GM21529 (cell line): ENCODE results near the gene ARFGAP1.

Experiments used
- ATAC-seq: cut with Tn5 transposase; IDR thresholded peaks from one replicate; pipeline ENCODE4 v1.9.1; 2021; ENCODE audit not compliant: unreplicated experiment

ARFGAP1 gene

DNA sequence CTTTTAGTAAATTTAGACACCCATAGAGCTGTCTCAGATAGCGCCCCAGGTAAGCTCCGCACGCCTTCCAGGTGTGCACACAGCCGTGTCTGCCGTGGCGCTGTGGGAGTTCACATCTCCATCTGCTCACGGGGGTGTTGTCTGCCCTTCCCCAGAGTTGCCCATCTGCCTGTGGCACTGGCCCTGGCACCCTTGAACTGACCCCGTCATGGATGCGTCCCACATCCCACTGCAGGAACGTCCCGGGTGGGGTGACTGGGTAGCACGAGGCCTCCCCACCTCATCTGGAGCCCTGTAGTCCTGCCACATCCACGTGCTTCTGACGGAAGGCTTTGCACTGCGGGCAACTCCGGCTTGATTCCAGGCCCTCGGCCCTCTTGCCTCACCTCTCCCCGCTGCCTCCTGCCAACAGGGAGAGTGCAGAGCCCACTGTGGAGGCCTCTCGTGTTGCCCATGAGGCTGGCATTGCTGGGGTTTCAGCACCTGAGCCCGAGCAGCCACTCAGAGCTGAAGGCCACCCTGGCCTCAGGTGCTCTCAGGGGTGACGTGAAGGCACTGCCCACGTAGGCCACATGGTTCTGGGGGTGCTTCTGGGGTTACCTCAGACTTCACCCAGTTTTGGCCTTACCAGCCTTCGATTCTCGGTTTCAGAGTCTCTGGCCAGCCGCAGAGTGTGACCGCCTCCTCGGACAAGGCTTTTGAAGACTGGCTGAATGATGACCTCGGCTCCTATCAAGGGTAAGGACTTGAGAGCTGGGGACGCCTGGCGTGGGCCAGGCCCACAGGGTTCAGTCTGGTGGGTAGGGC is 5.1 kb downstream of the ARFGAP1 start:
- no peak for ATAC-seq

DNA sequence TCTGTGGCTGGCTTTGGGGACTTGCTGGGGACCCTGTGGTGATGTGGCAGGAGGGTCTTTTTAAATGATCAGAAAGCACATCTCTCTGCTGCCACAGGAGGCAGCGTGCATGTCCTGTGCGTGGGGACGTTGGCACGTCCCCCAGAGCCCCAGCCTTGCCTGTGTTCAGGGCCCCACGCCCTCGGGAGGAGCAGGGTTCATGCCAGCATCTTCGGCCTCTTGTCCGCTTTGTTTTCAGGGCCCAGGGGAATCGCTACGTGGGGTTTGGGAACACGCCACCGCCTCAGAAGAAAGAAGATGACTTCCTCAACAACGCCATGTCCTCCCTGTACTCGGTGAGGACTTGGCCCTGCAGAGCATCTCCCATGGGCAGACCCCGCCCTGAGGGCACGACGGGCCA is 6.0 kb downstream of the ARFGAP1 start:
- ATAC-seq: no peak

DNA sequence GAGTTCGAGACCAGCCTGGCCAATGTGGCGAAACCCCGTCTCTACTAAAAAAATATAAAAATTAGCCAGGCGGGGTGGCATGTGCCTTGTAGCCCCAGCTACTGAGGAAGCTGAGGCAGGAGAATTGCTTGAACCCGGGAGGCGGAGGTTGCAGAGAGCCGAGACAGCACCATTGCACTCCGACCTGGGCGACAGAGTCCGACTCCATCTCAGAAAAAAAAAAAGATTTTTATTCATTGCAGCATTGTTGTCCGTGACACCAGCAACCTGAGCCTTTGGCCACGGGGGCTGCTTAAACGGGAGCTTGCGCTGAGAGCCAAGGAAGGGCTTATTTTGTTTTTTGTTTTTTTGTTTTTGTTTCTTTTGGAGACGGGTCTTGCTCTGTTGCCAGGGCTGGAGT is 7.3 kb downstream of the ARFGAP1 start:
- no peak for ATAC-seq

DNA sequence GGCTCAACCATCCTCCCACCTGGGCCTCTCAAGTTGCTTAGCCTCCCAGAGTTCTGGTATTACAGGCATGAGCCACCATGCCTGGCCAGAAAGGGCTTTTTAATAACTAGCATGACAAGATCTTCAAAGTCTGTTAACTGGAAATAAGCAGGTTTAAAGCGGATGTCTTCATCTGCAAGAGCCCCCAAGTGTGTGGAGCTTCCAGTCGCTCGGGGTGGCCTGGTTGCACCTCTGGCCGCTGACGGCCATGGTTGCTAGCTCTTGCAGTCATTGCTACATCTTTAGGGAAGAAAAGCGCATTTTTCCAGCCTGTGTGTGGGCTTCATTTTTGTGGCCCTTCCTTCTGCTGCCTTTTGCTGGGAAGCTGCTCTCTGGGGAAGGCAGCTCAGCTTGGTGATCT is 7.8 kb downstream of the ARFGAP1 start:
- no peak for ATAC-seq

DNA sequence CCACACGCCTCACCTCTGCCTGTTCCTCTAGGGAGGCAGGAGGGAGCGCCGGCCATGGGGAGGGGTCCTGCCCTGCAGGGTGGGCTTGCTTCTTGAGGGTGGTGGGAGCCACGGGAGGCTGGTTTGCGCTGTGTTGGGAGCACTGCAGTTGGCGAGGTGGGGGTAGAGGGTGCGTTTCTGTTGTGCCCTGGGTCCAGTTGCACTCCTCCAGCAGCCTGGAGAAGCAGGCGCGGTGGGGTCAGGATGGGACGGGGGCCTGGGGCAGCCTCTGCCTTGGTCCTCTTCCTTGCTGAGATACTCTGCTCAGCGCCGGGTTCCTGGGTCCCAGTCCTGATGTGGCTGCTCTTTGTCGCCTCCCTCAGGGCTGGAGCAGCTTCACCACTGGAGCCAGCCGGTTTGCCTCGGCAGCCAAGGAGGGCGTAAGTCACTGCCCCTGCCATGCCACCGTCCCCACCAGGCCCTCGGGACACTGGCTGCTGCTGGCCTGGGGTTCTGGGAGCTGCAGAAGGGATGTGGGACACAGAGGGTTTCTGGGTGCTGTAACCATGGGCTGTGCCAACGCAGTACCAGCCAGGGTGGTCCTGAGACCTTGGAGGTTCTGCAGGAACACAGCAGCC is 8.4 kb downstream of the ARFGAP1 start:
- ATAC-seq: no peak

DNA sequence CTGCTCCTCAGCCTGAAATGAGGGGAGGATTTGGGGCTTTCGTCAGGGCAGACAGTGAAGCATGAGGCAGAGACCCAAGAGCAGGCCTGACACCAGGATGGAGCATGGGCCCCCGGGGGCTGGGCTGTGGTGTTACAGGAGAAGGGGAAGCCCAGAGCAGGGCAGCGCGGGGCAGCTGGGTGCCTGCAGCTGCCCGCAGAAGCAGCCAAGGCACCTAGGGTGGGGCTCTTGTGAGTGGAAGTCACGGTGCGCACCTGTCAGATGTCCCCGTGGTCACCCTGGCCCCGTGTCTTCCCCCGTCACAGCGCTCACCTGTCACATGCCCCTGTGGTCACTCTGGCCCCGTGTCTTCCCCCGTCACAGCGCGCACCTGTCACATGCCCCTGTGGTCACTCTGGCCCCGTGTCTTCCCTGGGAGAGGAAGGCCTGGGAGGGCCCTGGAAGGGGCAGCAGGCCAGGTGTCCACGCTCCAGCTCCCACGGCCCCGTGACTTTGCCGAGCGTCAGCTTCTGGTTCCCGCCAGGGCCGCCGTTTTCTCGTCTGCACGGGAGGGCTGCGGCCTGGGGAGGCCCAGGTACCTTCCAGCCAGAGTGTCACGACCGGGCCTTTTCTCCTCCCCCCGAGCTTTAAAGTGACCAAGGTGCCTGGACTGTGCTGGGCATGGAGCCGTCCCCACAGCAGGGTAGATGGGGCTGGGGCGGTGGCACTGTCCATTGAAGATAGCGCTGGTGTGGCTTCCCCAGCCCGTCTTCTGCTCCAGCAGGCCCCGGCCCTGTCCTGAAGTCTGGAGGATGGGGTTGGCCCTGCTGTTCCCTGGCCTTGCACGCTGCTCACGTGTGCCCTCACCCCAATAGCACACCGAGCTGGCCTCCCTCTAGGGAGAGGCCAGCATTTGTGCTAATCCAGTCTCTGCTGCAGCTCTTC is 9.4 kb downstream of the ARFGAP1 start:
- no peak for ATAC-seq

DNA sequence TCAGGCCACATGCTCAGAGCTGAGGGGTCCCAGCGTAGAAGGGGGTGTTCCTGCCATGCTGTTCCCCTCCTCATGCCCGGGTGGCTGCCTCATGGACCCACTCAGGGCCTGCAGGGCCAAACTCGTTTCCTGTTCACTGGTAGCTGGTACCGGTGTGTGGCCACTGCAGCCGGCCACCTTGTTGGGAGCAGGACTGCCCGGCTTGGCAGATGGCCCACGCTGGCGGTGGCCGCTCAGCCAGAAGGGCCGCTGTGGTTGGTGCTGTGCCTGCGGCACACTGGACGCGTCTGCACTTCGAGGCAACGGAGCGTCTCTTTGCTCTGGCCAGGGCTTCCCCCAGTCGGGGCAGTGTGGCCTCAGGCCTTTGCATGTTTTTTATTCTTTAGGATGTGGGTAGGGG is 10.3 kb downstream of the ARFGAP1 start:
- ATAC-seq: no peak

DNA sequence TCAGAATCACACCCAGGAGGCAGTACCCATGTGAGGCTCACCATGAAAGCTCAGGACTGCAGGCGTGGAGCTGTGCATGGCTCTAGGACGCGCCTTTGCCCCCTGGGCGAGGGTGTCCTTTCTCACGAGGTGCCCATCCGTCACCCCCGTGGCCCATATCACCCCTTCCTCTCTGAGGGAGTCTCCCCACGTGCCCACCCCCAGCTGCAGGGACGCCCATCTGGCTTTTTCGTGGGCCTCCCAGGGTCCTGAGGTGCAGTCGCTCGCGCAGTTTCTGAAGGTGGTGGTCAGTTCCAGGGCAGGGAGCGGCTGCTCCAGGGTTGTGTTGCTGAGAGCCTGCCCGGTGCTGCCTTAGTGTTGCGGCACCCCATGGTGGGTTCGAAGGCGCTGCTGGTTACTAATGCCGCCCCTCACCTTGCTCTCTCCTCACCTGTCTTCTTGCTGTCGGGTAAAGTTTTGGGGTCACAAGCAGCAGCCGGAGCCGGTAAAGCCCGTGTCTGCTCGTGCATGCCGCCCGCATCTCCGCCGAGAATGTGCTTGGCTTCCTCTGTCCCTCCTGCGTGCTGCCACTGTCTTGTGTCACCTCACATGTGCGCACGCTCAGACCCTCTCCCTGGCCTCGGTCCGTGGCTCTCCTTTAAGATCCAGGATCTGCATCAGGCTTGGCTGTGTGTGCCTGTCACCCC is 10.9 kb downstream of the ARFGAP1 start:
- no peak for ATAC-seq

DNA sequence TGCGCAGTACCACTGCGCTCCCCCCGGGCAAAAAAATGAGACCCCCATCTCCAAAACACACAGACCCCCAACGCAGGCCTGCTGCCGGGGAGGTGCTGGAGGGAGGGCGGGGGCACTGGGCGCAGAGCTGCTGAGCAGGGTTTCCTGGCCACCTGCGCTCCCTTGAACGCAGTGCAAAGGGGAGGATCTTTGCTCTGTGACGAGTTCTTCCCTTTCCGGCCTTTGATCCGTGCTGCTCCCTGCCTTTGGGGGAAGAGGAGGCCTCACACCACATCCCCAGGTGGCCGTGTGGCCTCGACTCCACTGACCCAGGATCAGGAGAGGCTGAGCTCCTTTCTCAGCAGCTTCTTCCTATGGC is 11.4 kb downstream of the ARFGAP1 start:
- no peak for ATAC-seq

DNA sequence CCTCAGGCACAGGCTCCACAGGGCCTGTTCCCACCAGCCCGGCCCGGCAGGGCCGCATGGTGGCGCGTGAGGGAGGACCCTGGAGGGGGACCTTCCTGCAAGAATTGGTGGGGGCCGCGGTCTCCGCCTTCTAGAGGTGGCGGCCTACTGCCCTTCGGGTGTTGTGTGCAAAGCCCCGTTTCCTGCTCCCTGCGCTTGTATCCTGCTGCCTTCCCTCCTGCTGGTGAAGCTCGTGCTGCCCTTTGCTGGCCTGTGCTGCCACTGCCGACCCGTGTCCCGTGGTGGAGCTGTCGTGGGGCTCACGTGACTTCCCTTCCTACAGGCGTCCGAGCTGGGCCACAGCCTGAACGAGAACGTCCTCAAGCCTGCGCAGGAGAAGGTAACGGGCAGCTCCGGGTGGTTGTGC is 11.9 kb downstream of the ARFGAP1 start:
- no peak for ATAC-seq

DNA sequence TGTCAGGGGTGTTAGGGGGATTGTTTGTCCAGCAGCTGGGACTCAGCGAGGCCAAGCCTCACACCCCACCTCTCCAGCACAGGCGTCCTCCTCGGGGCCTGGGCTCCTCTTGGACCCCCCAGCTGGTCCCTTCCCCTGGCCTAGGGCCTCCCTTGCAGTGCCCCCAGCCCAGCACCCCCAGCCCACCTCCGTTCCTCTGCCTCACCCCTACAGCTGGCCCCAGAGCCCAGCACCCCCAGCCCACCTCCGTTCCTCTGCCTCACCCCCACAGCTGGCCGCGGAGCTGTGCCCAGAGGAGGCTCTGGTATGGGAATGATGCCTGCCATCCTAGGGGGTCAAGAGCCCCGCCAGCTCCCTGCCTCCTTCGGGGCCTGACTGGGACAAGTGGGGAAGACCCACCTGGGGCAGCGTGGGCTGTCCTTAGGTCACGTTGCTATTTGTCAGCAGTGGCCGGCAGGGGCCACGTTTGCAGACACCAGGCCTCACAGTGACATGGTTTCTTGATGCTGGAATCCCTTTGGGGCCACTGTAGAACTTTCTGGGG is 12.4 kb downstream of the ARFGAP1 start:
- no peak for ATAC-seq

DNA sequence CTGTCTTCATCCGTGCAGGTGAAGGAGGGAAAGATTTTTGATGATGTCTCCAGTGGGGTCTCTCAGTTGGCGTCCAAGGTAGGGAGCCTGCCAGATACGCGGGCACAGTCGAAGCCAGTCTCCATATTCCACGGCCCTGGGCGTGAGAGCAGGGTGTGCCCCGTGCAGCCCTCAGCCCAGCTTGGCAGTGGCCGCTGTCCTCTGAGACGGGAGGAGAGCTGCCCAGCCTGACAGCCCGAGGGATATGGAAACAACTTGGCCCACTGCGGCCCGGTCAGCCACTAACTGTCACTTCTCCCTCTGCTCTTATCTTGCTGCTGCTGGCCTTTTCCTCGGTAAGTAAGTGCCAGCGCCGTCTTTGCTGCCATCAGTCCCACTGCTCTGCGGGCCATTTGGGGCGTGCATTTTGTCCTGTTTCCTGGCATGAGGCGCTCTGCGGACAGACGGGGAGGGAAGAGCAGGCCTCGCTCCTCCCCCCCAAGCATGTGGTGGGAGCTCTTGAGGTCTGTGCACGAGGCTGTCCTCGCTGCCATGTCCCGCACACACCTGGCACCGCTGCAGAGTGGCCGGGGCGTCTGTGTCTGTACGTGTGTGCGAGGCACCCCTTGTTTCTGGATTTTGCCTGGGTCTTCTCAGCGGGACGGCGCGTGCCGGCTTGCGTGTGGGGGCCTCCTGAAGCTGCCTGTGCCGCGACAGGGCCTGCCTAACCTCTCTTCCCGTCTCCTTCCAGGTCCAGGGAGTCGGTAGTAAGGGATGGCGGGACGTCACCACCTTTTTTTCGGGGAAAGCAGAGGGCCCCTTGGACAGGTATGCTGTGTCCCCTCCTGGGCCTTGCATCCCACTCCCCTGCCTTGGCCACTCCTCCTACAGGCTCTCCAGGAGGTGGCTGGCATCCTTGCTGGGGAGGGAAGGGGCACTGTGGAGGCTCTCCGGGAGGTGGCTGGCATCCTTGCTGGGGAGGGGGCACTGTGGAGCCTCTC is 13.3 kb downstream of the ARFGAP1 start:
- ATAC-seq: no peak

DNA sequence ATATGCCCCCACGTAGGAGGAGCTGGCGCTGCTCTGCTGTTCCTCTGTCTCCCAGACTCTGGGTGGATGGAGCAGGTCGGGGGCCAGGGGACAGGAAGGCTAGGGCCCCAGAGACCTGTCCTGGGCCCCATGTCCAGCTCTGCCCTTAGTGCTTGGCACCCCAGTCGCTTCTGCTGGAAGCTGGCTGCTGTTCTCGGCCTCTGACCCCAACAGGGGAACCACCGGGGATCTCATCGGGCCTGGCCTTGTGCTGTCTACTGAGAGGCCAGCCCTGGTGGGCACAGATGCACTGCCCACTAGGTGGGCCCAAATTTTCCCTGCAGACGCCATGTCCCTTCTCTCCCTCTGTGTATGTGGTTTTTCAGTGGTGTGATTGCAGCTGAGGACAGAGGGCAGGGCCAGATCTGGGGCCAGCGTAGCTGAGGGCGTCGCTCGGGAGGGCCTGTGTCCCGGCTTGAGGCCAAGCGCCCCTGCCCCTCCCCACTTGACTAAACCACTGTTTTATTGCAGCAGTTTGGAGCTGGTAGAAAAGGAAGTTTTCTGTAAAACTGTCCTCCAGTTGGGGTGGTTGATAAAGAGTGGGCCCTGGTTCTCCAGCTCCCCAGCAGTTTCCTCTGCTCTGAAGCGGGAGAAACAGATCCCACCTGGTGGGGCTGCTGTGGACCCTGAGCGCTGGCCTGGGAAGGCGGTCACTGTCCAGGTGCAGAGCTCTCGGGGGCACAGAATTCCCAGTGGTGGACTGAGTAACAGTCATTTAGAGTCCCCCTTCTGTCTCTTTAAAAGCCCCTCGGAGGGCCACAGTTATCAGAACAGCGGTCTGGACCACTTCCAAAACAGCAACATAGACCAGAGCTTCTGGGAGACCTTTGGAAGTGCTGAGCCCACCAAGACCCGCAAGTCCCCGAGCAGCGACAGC is 14.4 kb downstream of the ARFGAP1 start:
- ATAC-seq: no peak

DNA sequence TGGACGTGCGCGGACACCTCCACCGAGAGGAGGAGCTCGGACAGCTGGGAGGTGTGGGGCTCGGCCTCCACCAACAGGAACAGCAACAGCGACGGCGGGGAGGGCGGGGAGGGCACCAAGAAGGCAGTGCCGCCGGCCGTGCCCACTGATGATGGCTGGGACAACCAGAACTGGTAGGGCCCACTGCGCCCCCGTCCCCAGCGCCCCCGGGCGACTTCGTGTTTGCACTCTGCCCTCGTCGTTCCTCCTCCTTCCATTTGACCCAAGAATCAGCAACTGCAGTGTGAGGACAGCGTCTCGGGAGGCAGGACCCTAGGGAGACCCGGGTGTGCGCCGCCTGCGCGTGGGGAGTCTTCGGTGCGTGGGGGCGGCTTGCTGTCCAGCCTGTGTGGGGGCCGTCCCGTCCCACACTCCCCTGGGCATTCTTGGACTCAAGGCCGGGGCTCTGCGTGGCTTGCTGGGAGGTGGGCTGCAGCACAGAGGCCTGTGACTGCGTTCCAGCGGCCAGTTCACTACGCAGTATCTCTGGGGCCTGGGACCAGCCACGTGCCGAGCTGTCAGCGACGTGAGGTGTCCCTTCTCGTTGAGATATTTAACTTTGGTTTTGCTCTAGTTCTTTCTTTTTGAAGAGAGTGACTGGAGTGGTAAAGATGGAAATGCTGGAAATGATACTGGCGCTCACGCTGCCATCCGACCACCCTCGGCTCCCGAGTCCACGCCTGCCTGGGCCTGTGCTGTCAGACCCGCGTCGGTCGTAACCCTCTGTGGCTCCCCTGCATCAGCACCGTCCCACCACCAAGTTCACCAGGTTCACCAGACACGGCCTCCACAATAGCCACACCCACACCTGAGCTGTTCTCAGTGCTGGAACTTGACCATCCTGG is 15.3 kb downstream of the ARFGAP1 start:
- no peak for ATAC-seq

DNA sequence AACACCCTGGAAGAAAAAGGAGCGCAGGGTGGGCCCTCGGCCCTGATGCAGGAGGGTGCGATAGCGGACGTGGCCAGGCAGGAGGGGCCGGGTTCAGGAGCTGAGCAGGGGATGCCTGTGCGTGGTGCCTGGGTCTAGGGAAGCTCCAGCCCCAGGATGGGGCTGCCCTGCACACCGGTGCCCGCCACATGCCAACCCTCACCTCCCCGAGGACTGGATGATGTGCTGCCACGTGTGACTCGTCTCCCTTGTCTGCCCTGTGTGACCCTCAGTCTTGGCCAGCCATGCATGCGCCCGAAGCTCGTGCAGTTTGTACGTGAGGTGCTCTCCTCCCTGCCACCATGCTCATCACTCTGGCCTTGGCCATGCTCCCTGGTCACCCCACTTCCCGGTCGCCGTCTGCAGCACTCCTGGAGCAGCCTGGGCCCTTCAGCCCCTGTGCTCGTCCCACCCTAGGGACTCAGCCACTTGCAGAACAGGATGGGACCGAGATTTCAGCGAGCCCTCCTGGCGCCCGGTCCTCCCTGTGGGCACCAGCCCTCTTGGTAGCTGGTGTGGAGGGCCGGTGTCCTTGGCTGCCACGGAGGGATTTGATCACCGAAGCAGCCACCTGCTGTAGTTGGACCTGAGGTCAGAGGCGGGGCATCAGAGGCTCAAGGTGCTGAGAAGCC is 16.1 kb downstream of the ARFGAP1 start:
- no peak for ATAC-seq

DNA sequence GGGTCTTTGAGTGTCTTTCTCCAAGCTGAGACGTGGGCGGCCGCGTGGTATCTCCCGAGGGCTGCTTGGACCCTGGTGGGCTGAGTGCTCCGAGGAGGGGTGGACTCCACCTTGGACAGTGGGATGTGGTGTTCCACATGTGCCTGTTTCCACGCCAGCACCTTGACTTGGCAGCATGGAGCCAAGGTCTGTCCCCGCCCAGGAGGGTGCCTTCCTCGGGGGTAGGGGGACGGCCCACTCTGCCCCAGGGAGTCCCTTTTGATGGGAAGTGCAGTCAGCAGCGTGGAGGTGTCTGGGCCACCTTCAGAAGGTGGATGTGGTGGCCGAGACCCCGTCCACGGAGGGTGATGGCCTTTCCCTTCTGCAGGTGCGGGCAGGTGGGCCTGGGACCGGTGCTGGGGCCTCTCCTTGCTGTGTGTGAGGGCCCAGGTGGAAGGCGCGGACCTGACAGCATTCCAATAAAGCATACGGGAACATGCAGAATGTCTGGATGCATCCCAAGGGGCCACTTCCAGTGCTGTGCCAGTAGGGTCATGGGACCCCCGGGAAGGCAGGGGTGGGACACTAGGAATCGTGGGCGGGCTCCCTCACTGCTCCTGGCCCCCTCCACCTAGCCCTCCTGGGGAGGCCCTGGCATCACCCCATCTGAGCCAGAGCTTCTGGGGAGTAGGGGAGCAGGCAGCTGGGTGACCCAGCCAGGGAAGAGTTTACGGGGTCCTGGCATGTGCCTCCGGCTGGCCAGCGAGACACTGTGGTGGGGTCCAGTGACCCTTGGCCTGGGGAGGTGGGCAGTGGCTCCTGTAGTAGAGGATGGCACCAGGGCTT is 16.9 kb downstream of the ARFGAP1 start:
- ATAC-seq: no peak
